ENCODE data around the gene KSR1. TPM values are rescaled to one million over a fixed set of nuclear protein-coding genes. Genes with fewer than 3 reads are reported as not detected.
"Not testable (repeated sequence)": the region's sequence is repeated elsewhere in the genome, so short reads cannot be mapped to it uniquely, and the experiment has no call there.

The KSR1 gene
- total RNA-seq, 1 experiment from 2014 or later: 4.5 TPM

- TF ChIP-seq CTCF (IDR thresholded peaks at IDR 0.05; ENCODE audit: unreplicated experiment): no peak
Observed at GRCh38 chr17:27669136-27669535, 212.9 kb downstream of the KSR1 start.

GRCh38 chr17:27669850-27670249, 213.6 kb downstream of the KSR1 start:
- DNase-seq: no peak
- Mint-ChIP-seq H3K4me1 (ENCODE audit: low read depth, unreplicated experiment) (no peaks in the 10 kb centered on the region), H3K4me3 (ENCODE audit: low read depth, unreplicated experiment) (no peak overlapping the region), H3K27ac (ENCODE audit: unreplicated experiment) (no peak overlapping the region), H3K36me3 (ENCODE audit: insufficient read depth, unreplicated experiment) (no peaks in the 10 kb centered on the region), H3K27me3 (ENCODE audit: unreplicated experiment) (peaks cover 67% of the 10 kb centered on the region), H3K9me3 (ENCODE audit: low read depth, unreplicated experiment) (no peaks in the 10 kb centered on the region)
- CTCF ChIA-PET: no interaction called here
- intact Hi-C loops (cut with micrococcal nuclease; ENCODE audit: unreplicated experiment): no loop called here
- no TSS peak for BruUV-seq (replicated peaks)
- TF ChIP-seq CTCF (IDR thresholded peaks at IDR 0.05; ENCODE audit: unreplicated experiment): no peak

More at GRCh38 chr17:27669136-27669535, 212.9 kb downstream of the KSR1 start:
- no TSS peak for BruUV-seq (replicated peaks)
- Mint-ChIP-seq H3K4me1 (ENCODE audit: low read depth, unreplicated experiment) (no peaks in the 10 kb centered on the region), H3K9me3 (ENCODE audit: low read depth, unreplicated experiment) (no peaks in the 10 kb centered on the region), H3K36me3 (ENCODE audit: insufficient read depth, unreplicated experiment) (no peaks in the 10 kb centered on the region), H3K4me3 (ENCODE audit: low read depth, unreplicated experiment) (no peak overlapping the region), H3K27me3 (ENCODE audit: unreplicated experiment) (peaks cover 72% of the 10 kb centered on the region), H3K27ac (ENCODE audit: unreplicated experiment) (no peak overlapping the region)
- no peak for DNase-seq
- intact Hi-C loops (cut with micrococcal nuclease; ENCODE audit: unreplicated experiment): no loop called here
- CTCF ChIA-PET: no interaction called here

- no peaks in the 10 kb centered on the region for H3K9me3 Mint-ChIP-seq (ENCODE audit: low read depth, unreplicated experiment)
- CTCF ChIA-PET: no interaction called here
- no peak for TF ChIP-seq CTCF (IDR thresholded peaks at IDR 0.05; ENCODE audit: unreplicated experiment)
- BruUV-seq (replicated peaks): no TSS peak
- DNase-seq: no peak
- H3K4me3 Mint-ChIP-seq (ENCODE audit: low read depth, unreplicated experiment): no peak overlapping the region
- H3K4me1 Mint-ChIP-seq (ENCODE audit: low read depth, unreplicated experiment): no peaks in the 10 kb centered on the region
- H3K27ac Mint-ChIP-seq (ENCODE audit: unreplicated experiment): no peak overlapping the region
- peaks cover 60% of the 10 kb centered on the region for H3K27me3 Mint-ChIP-seq (ENCODE audit: unreplicated experiment)
- intact Hi-C loops (cut with micrococcal nuclease; ENCODE audit: unreplicated experiment): no loop called here
- H3K36me3 Mint-ChIP-seq (ENCODE audit: insufficient read depth, unreplicated experiment): no peaks in the 10 kb centered on the region
Observed at GRCh38 chr17:27670791-27671590, 214.7 kb downstream of the KSR1 start.

GRCh38 chr17:27671591-27671910, 215.3 kb downstream of the KSR1 start:
- no TSS peak for BruUV-seq (replicated peaks)
- CTCF ChIA-PET: no interaction called here
- Mint-ChIP-seq H3K27ac (ENCODE audit: unreplicated experiment) (no peak overlapping the region), H3K27me3 (ENCODE audit: unreplicated experiment) (peaks cover 65% of the 10 kb centered on the region), H3K4me3 (ENCODE audit: low read depth, unreplicated experiment) (no peak overlapping the region), H3K9me3 (ENCODE audit: low read depth, unreplicated experiment) (no peaks in the 10 kb centered on the region), H3K4me1 (ENCODE audit: low read depth, unreplicated experiment) (no peaks in the 10 kb centered on the region), H3K36me3 (ENCODE audit: insufficient read depth, unreplicated experiment) (no peaks in the 10 kb centered on the region)
- TF ChIP-seq CTCF (IDR thresholded peaks at IDR 0.05; ENCODE audit: unreplicated experiment): no peak
- intact Hi-C loops (cut with micrococcal nuclease; ENCODE audit: unreplicated experiment): no loop called here
- DNase-seq: no peak

- H3K27me3 Mint-ChIP-seq (ENCODE audit: unreplicated experiment): peaks cover 70% of the 10 kb centered on the region
- CTCF ChIA-PET: not testable (repeated sequence)
Observed at GRCh38 chr17:27671977-27672480, 215.8 kb downstream of the KSR1 start.

More at GRCh38 chr17:27671977-27672480, 215.8 kb downstream of the KSR1 start:
- intact Hi-C loops (cut with micrococcal nuclease; ENCODE audit: unreplicated experiment); BruUV-seq (replicated peaks); H3K4me3 Mint-ChIP-seq (ENCODE audit: low read depth, unreplicated experiment); H3K27ac Mint-ChIP-seq (ENCODE audit: unreplicated experiment); DNase-seq; H3K9me3 Mint-ChIP-seq (ENCODE audit: low read depth, unreplicated experiment); H3K36me3 Mint-ChIP-seq (ENCODE audit: insufficient read depth, unreplicated experiment); H3K4me1 Mint-ChIP-seq (ENCODE audit: low read depth, unreplicated experiment): not testable (repeated sequence)
